Activated naive CD8-positive, alpha-beta T cell treated with anti-CD3 and anti-CD28 coated beads for 36 hours (primary cell): Measurements from ENCODE around the gene RBM44. TPM values are rescaled to one million over a fixed set of nuclear protein-coding genes. Genes with fewer than 3 reads are reported as not detected.
"Not testable (repeated sequence)": the region's sequence is repeated elsewhere in the genome, so short reads cannot be mapped to it uniquely, and the experiment has no call there.

Experiments
- DNase-seq: peaks from one replicate; pipeline ENCODE4 v3.0.0; 2021
- H3K27ac Mint-ChIP-seq: one replicate; pipeline ENCODE4 v1.8.0; 2022; ENCODE audit warnings: mild to moderate bottlenecking, moderate library complexity, mixed read lengths
- H3K27me3 Mint-ChIP-seq: one replicate; pipeline ENCODE4 v1.8.0; 2022; ENCODE audit warnings: mild to moderate bottlenecking, mixed read lengths
- H3K36me3 Mint-ChIP-seq: one replicate; pipeline ENCODE4 v1.8.0; 2021; ENCODE audit warnings: mild to moderate bottlenecking, mixed read lengths
- H3K4me1 Mint-ChIP-seq: one replicate; pipeline ENCODE4 v1.8.0; 2021; ENCODE audit warnings: mixed read lengths
- H3K4me3 Mint-ChIP-seq: one replicate; pipeline ENCODE4 v1.8.0; 2022; ENCODE audit warnings: mild to moderate bottlenecking, moderate library complexity, mixed read lengths
- H3K9me3 Mint-ChIP-seq: one replicate; pipeline ENCODE4 v1.8.0; 2022; ENCODE audit warnings: mixed read lengths
- total RNA-seq, 2 experiments: library from RNA; stranded (reverse); gene quantifications; one replicate each; pipeline ENCODE4 v1.2.3, GENCODE V29; 2021

The RBM44 gene
- total RNA-seq, 2 experiments from 2014 or later: 0.46 to 0.47 TPM

- H3K27ac Mint-ChIP-seq: no peak overlapping the region
- no peaks in the 10 kb centered on the region for H3K36me3 Mint-ChIP-seq
- no peaks in the 10 kb centered on the region for H3K27me3 Mint-ChIP-seq
- no peaks in the 10 kb centered on the region for H3K9me3 Mint-ChIP-seq
- peaks cover 4% of the 10 kb centered on the region for H3K4me1 Mint-ChIP-seq
- H3K4me3 Mint-ChIP-seq: no peak overlapping the region
- no peak for DNase-seq
These were observed 18.0 kb downstream of the RBM44 start for GRCh38 chr2:237816531-237816930.

- Mint-ChIP-seq H3K4me1 (peaks cover 4% of the 10 kb centered on the region), H3K4me3 (no peak overlapping the region), H3K36me3 (no peaks in the 10 kb centered on the region), H3K27me3 (no peaks in the 10 kb centered on the region), H3K27ac (no peak overlapping the region), H3K9me3 (no peaks in the 10 kb centered on the region)
- no peak for DNase-seq
These were observed 19.5 kb downstream of the RBM44 start for GRCh38 chr2:237818066-237818473.

- H3K27ac Mint-ChIP-seq: no peak overlapping the region
- H3K27me3 Mint-ChIP-seq: no peaks in the 10 kb centered on the region
- H3K9me3 Mint-ChIP-seq: no peaks in the 10 kb centered on the region
- no peak for DNase-seq
- peaks cover 4% of the 10 kb centered on the region for H3K4me1 Mint-ChIP-seq
- no peak overlapping the region for H3K4me3 Mint-ChIP-seq
- H3K36me3 Mint-ChIP-seq: no peaks in the 10 kb centered on the region
These were observed 20.7 kb downstream of the RBM44 start for GRCh38 chr2:237819231-237819630.

GRCh38 chr2:237820421-237820820 is 21.8 kb downstream of the RBM44 start:
- no peak for DNase-seq
- Mint-ChIP-seq H3K9me3 (no peaks in the 10 kb centered on the region), H3K36me3 (no peaks in the 10 kb centered on the region), H3K27me3 (no peaks in the 10 kb centered on the region), H3K4me3 (no peak overlapping the region), H3K27ac (no peak overlapping the region), H3K4me1 (peaks cover 4% of the 10 kb centered on the region)

GRCh38 chr2:237823544-237823943 is 25.0 kb downstream of the RBM44 start:
- DNase-seq: no peak
- Mint-ChIP-seq H3K27ac (no peak overlapping the region), H3K4me3 (no peak overlapping the region), H3K4me1 (no peaks in the 10 kb centered on the region), H3K27me3 (no peaks in the 10 kb centered on the region), H3K36me3 (no peaks in the 10 kb centered on the region), H3K9me3 (no peaks in the 10 kb centered on the region)

- Mint-ChIP-seq H3K4me1 (no peaks in the 10 kb centered on the region), H3K27ac (no peak overlapping the region), H3K27me3 (no peaks in the 10 kb centered on the region), H3K36me3 (no peaks in the 10 kb centered on the region), H3K9me3 (no peaks in the 10 kb centered on the region), H3K4me3 (no peak overlapping the region)
- DNase-seq: no peak
These were observed 25.5 kb downstream of the RBM44 start for GRCh38 chr2:237824085-237824484.

- Mint-ChIP-seq H3K4me3 (no peak overlapping the region), H3K9me3 (no peaks in the 10 kb centered on the region), H3K36me3 (no peaks in the 10 kb centered on the region), H3K4me1 (no peaks in the 10 kb centered on the region), H3K27ac (no peak overlapping the region), H3K27me3 (no peaks in the 10 kb centered on the region)
- no peak for DNase-seq
These were observed 28.9 kb downstream of the RBM44 start for GRCh38 chr2:237827421-237827987.

GRCh38 chr2:237830522-237830921 is 31.9 kb downstream of the RBM44 start:
- Mint-ChIP-seq H3K4me3 (no peak overlapping the region), H3K4me1 (no peaks in the 10 kb centered on the region), H3K27me3 (no peaks in the 10 kb centered on the region), H3K27ac (no peak overlapping the region), H3K36me3 (no peaks in the 10 kb centered on the region), H3K9me3 (no peaks in the 10 kb centered on the region)
- DNase-seq: no peak

GRCh38 chr2:237833546-237833945 is 35.0 kb downstream of the RBM44 start:
- DNase-seq: no peak
- Mint-ChIP-seq H3K27ac (no peak overlapping the region), H3K4me1 (no peaks in the 10 kb centered on the region), H3K27me3 (no peaks in the 10 kb centered on the region), H3K9me3 (no peaks in the 10 kb centered on the region), H3K36me3 (no peaks in the 10 kb centered on the region), H3K4me3 (no peak overlapping the region)

- no peaks in the 10 kb centered on the region for H3K9me3 Mint-ChIP-seq
- no peaks in the 10 kb centered on the region for H3K27me3 Mint-ChIP-seq
- no peaks in the 10 kb centered on the region for H3K36me3 Mint-ChIP-seq
- no peak for DNase-seq
- H3K27ac Mint-ChIP-seq: no peak overlapping the region
- no peaks in the 10 kb centered on the region for H3K4me1 Mint-ChIP-seq
- H3K4me3 Mint-ChIP-seq: no peak overlapping the region
These were observed 36.8 kb downstream of the RBM44 start for GRCh38 chr2:237835372-237835771.

- no peaks in the 10 kb centered on the region for H3K27me3 Mint-ChIP-seq
- H3K4me1 Mint-ChIP-seq: no peaks in the 10 kb centered on the region
These were observed 42.5 kb downstream of the RBM44 start for GRCh38 chr2:237841051-237841450.

GRCh38 chr2:237848940-237849339 is 50.4 kb downstream of the RBM44 start:
- H3K4me1 Mint-ChIP-seq, H3K27me3 Mint-ChIP-seq, H3K36me3 Mint-ChIP-seq, DNase-seq, H3K4me3 Mint-ChIP-seq, H3K27ac Mint-ChIP-seq: not testable (repeated sequence)
- peaks cover 15% of the 10 kb centered on the region for H3K9me3 Mint-ChIP-seq

More at GRCh38 chr2:237841051-237841450, 42.5 kb downstream of the RBM44 start:
- Mint-ChIP-seq H3K27ac (no peak overlapping the region), H3K4me3 (no peak overlapping the region), H3K9me3 (peaks cover 6% of the 10 kb centered on the region), H3K36me3 (no peaks in the 10 kb centered on the region)
- DNase-seq: no peak

GRCh38 chr2:237854295-237854694 is 55.7 kb downstream of the RBM44 start:
- Mint-ChIP-seq H3K9me3 (no peaks in the 10 kb centered on the region), H3K27me3 (peaks cover 15% of the 10 kb centered on the region), H3K4me1 (peaks cover 5% of the 10 kb centered on the region), H3K27ac (no peak overlapping the region), H3K4me3 (no peak overlapping the region), H3K36me3 (no peaks in the 10 kb centered on the region)
- DNase-seq: no peak

GRCh38 chr2:237857791-237858190 is 59.2 kb downstream of the RBM44 start:
- H3K9me3 Mint-ChIP-seq: no peaks in the 10 kb centered on the region
- no peak overlapping the region for H3K4me3 Mint-ChIP-seq
- H3K27me3 Mint-ChIP-seq: peaks cover 46% of the 10 kb centered on the region
- DNase-seq: no peak
- no peak overlapping the region for H3K27ac Mint-ChIP-seq
- H3K36me3 Mint-ChIP-seq: no peaks in the 10 kb centered on the region
- peaks cover 7% of the 10 kb centered on the region for H3K4me1 Mint-ChIP-seq

- H3K27me3 Mint-ChIP-seq: peaks cover 46% of the 10 kb centered on the region
- DNase-seq: peak; percentile 35
- H3K27ac Mint-ChIP-seq: no peak overlapping the region
- no peaks in the 10 kb centered on the region for H3K36me3 Mint-ChIP-seq
- H3K4me1 Mint-ChIP-seq: peaks cover 7% of the 10 kb centered on the region
- no peaks in the 10 kb centered on the region for H3K9me3 Mint-ChIP-seq
- peak overlapping the region; percentile 26 for H3K4me3 Mint-ChIP-seq
These were observed 59.9 kb downstream of the RBM44 start for GRCh38 chr2:237858294-237859081.

- Mint-ChIP-seq H3K4me1 (peaks cover 7% of the 10 kb centered on the region), H3K27me3 (peaks cover 46% of the 10 kb centered on the region), H3K4me3 (no peak overlapping the region), H3K27ac (no peak overlapping the region), H3K36me3 (no peaks in the 10 kb centered on the region), H3K9me3 (no peaks in the 10 kb centered on the region)
- no peak for DNase-seq
These were observed 60.5 kb downstream of the RBM44 start for GRCh38 chr2:237859082-237859433.
